SK-N-SH (cell line): Measurements from ENCODE around the gene C9orf57. TPM values are rescaled to one million over a fixed set of nuclear protein-coding genes. Genes with fewer than 3 reads are reported as not detected.

Experiments used
- CTCF ChIA-PET: fragments of 300-600, 350-600 bp; formaldehyde crosslinking; extraction: SDS; loops from one replicate; lab custom pipeline; 2021; lab: Yijun Ruan, JAX
- POLR2A ChIA-PET: fragments of 350-600 bp; sonication (Branson Sonifier 250); formaldehyde crosslinking; extraction: SDS; loops from one replicate; lab custom pipeline; 2020; ENCODE audit warnings: antibody characterized with exemption, inconsistent platforms; lab: Yijun Ruan, JAX
- DNase-seq: peaks from one replicate; pipeline ENCODE4 v3.0.0; 2012
- H2AFZ ChIP-seq: fragments of 200-600 bp; sonication (generic); 2 replicates; pipeline ENCODE4 v1.8.1; 2016; ENCODE audit warnings: antibody characterized with exemption, mild to moderate bottlenecking, low read depth
- H3F3A ChIP-seq: fragments of 200-600 bp; sonication (generic); replicated peaks from 2 replicates; pipeline ENCODE3; 2016; ENCODE audit warnings: antibody characterized with exemption, mild to moderate bottlenecking; ENCODE audit not compliant: insufficient read depth
- H3K27ac ChIP-seq, 2 experiments: fragments of 200-500 bp in 1 of 2; fragments of 200-600 bp in 1 of 2; sonication (Bioruptor generic) in 1 of 2; sonication (generic), shearing (Covaris generic) in 1 of 2; 2 replicates each; pipeline versions ENCODE4 v1.5.1 to v1.6.1; 2014 to 2016; ENCODE audit warnings: low read depth in 2 of 2, inconsistent platforms in 1 of 2, low read length in 1 of 2, mild to moderate bottlenecking in 1 of 2, mixed read lengths in 1 of 2
- H3K27me3 ChIP-seq: fragments of 200-600 bp; sonication (generic), shearing (Covaris generic); 2 replicates; pipeline ENCODE4 v1.6.1; 2016; ENCODE audit warnings: mixed run types; ENCODE audit not compliant: insufficient read depth
- H3K36me3 ChIP-seq, 2 experiments: fragments of 200-500 bp in 1 of 2; fragments of 200-600 bp in 1 of 2; sonication (Bioruptor generic) in 1 of 2; sonication (generic) in 1 of 2; replicated peaks in 1 of 2; 2 replicates each; pipeline versions ENCODE3 to v1.5.1; 2014 to 2016; ENCODE audit warnings: low read length in 1 of 2, mild to moderate bottlenecking in 1 of 2; ENCODE audit not compliant: insufficient read depth in 2 of 2, control insufficient read depth in 1 of 2
- H3K4me1 ChIP-seq, 2 experiments: fragments of 200-500 bp in 1 of 2; fragments of 200-600 bp in 1 of 2; sonication (Bioruptor generic) in 1 of 2; sonication (generic), shearing (Covaris generic) in 1 of 2; 2 replicates each; pipeline versions ENCODE4 v1.5.1 to v1.6.1; 2014 to 2016; ENCODE audit warnings: low read depth in 1 of 2, low read length in 1 of 2, mixed run types in 1 of 2; ENCODE audit not compliant: insufficient read depth in 2 of 2, control insufficient read depth in 1 of 2
- H3K4me2 ChIP-seq: fragments of 200-600 bp; sonication (generic), shearing (Covaris generic); 2 replicates; pipeline ENCODE4 v1.6.1; 2017; ENCODE audit warnings: mixed run types
- H3K4me3 ChIP-seq, 2 experiments: fragments of 200-500 bp in 1 of 2; fragments of 200-600 bp in 1 of 2; sonication (Bioruptor generic) in 1 of 2; sonication (generic), shearing (Covaris generic) in 1 of 2; 2 replicates each; pipeline versions ENCODE4 v1.5.1 to v1.8.1; 2014 to 2016; ENCODE audit warnings: low read depth in 2 of 2, inconsistent platforms in 1 of 2, low read length in 1 of 2, mild to moderate bottlenecking in 1 of 2, mixed read lengths in 1 of 2, moderate library complexity in 1 of 2
- H3K79me2 ChIP-seq: fragments of 200-600 bp; sonication (generic); 2 replicates; pipeline ENCODE4 v1.8.1; 2017; ENCODE audit warnings: mild to moderate bottlenecking; ENCODE audit not compliant: insufficient read depth
- H3K9ac ChIP-seq: fragments of 200-600 bp; sonication (generic); 2 replicates; pipeline ENCODE4 v1.6.1; 2017; ENCODE audit warnings: mixed run types
- H3K9me2 ChIP-seq: fragments of 200-600 bp; sonication (generic); 2 replicates; pipeline ENCODE4 v1.6.1; 2017; ENCODE audit warnings: mixed run types
- H3K9me3 ChIP-seq: fragments of 200-600 bp; sonication (generic); 2 replicates; pipeline ENCODE4 v1.6.1; 2017; ENCODE audit warnings: mixed run types, mild to moderate bottlenecking, moderate library complexity
- H4K20me1 ChIP-seq: fragments of 200-600 bp; sonication (generic); 2 replicates; pipeline ENCODE4 v1.6.1; 2017; ENCODE audit warnings: mild to moderate bottlenecking, mixed run types; ENCODE audit not compliant: insufficient read depth
- CTCF ChIP-seq: fragments of 200-600 bp; sonication (generic); IDR thresholded peaks from 2 replicates; pipeline ENCODE4 v1.6.1; 2017; ENCODE audit warnings: antibody characterized with exemption, mild to moderate bottlenecking, moderate library complexity
- EZH2phosphoT487 ChIP-seq: fragments of 200-600 bp; sonication (generic); IDR thresholded peaks from 2 replicates; pipeline ENCODE4 v1.6.1; 2017; ENCODE audit warnings: low read depth, mixed run types, mild to moderate bottlenecking, antibody characterized with exemption, moderate library complexity, borderline replicate concordance
- FOSL2 ChIP-seq: IDR thresholded peaks from 2 replicates; pipeline ENCODE4 v1.4.0; 2012; ENCODE audit warnings: low read depth, mild to moderate bottlenecking, moderate library complexity, borderline replicate concordance
- FOXJ3 ChIP-seq: sonication (generic); formaldehyde crosslinking; IDR thresholded peaks from 2 replicates; pipeline ENCODE4 v1.5.1; 2020; ENCODE audit warnings: mild to moderate bottlenecking, missing genetic modification reagents
- FOXM1 ChIP-seq: IDR thresholded peaks from 2 replicates; pipeline ENCODE4 v1.4.0; 2012; ENCODE audit warnings: low read depth, mild to moderate bottlenecking
- GABPA ChIP-seq: IDR thresholded peaks from 2 replicates; pipeline ENCODE4 v1.4.0; 2012; ENCODE audit warnings: low read depth, mild to moderate bottlenecking
- JUND ChIP-seq: IDR thresholded peaks from 2 replicates; pipeline ENCODE4 v1.4.0; 2012
- NFIC ChIP-seq: IDR thresholded peaks from 2 replicates; pipeline ENCODE4 v1.4.0; 2012; ENCODE audit warnings: borderline replicate concordance
- NRF1 ChIP-seq: IDR thresholded peaks from 2 replicates; pipeline ENCODE4 v1.6.1; 2012; ENCODE audit warnings: low read depth, mild to moderate bottlenecking, low read length
- POLR2AphosphoS5 ChIP-seq: IDR thresholded peaks from 2 replicates; pipeline ENCODE4 v1.6.1; 2012; ENCODE audit warnings: low read depth, low read length
- RAD21 ChIP-seq: IDR thresholded peaks from 2 replicates; pipeline ENCODE4 v1.6.1; 2012; ENCODE audit warnings: mild to moderate bottlenecking, low read length
- SIN3A ChIP-seq: IDR thresholded peaks from 2 replicates; pipeline ENCODE4 v1.6.1; 2012; ENCODE audit warnings: low read depth, mild to moderate bottlenecking, low read length, moderate library complexity, borderline replicate concordance
- TEAD4 ChIP-seq: IDR thresholded peaks from 2 replicates; pipeline ENCODE4 v1.4.0; 2012; ENCODE audit warnings: mild to moderate bottlenecking, borderline replicate concordance; ENCODE audit not compliant: insufficient read depth
- YY1 ChIP-seq: IDR thresholded peaks from 2 replicates; pipeline ENCODE4 v1.4.0; 2012; ENCODE audit warnings: low read depth, mild to moderate bottlenecking
- WGBS: methylation state at CpG from one replicate; pipeline ENCODE4 v1.1.6; 2017; ENCODE audit warnings: low lambda C conversion rate; 5-methylcytosine and 5-hydroxymethylcytosine counted together
- polyA plus RNA-seq, 3 experiments: library from polyadenylated mRNA; depleted of rRNA; stranded (reverse); fragments of >200 nt; gene quantifications; 2 replicates each; pipeline ENCODE4 v1.2.3, GENCODE V29; 2012
- TF ChIP-seq, protein P1 (sequence below): fragments of 150-350 bp; IDR thresholded peaks from 2 replicates; pipeline ENCODE4 v1.6.1; 2016; ENCODE audit warnings: mild to moderate bottlenecking, low read depth, low read length
- TF ChIP-seq, protein P2 (sequence below): IDR thresholded peaks from 2 replicates; pipeline ENCODE4 v1.4.0; 2012; ENCODE audit warnings: low read depth, borderline replicate concordance
- TF ChIP-seq, protein P3 (sequence below): IDR thresholded peaks from 2 replicates; pipeline ENCODE4 v1.4.0; 2012; ENCODE audit warnings: low read depth

Gene C9orf57
- polyA plus RNA-seq, 1 of the 3 experiments (the other 2 are of a cell fraction) = not detected

DNA sequence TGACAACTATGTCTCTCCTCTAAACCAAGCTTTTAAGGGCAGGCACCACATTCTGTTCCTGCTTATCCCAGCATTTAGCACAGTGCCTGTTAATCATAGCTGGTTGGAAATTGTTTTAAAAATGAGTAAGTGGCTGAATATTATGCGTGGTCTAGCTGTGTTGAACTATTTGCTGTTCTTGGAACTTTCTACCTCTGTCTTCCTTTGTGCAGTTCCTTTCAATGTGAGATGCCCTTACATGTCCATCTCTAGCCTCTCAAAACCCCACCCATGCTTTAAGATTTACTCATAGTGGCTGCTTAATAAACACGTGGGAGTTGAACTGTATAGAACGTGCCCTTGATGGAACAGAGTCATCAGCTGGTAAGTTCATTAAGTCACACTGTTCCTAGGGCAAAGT lies 34.5 kb downstream of the C9orf57 start:
- Histone ChIP-seq H3K27me3 (peaks cover 6% of the 10 kb centered on the region), H3F3A (no peaks in the 10 kb centered on the region), H3K79me2 (no peaks in the 10 kb centered on the region), H3K27ac (no peak overlapping the region), H3K9me3 (no peaks in the 10 kb centered on the region), H3K9ac (no peak overlapping the region), H3K36me3 (no peaks in the 10 kb centered on the region), H3K4me2 (no peak overlapping the region), H2AFZ (no peak overlapping the region), H3K4me3 (no peak overlapping the region), H3K9me2 (no peaks in the 10 kb centered on the region), H4K20me1 (no peaks in the 10 kb centered on the region), H3K4me1 (peaks cover 0 to 2% of the 10 kb centered on the region in 2 experiments; a peak in 1 of 4 replicates)
- DNase-seq = no peak
- TF ChIP-seq RAD21 (no peak), NRF1 (no peak), GABPA (no peak), FOXM1 (no peak), TEAD4 (no peak), FOSL2 (no peak), POLR2AphosphoS5 (no peak), SIN3A (no peak), JUND (no peak), NFIC (no peak), EZH2phosphoT487 (no peak), YY1 (no peak), CTCF (no peak), FOXJ3 (CRISPR knock-in tag) (no peak)
- TF ChIP-seq, protein P1, sequence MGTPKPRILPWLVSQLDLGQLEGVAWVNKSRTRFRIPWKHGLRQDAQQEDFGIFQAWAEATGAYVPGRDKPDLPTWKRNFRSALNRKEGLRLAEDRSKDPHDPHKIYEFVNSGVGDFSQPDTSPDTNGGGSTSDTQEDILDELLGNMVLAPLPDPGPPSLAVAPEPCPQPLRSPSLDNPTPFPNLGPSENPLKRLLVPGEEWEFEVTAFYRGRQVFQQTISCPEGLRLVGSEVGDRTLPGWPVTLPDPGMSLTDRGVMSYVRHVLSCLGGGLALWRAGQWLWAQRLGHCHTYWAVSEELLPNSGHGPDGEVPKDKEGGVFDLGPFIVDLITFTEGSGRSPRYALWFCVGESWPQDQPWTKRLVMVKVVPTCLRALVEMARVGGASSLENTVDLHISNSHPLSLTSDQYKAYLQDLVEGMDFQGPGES = no peak
- TF ChIP-seq, protein P2, sequence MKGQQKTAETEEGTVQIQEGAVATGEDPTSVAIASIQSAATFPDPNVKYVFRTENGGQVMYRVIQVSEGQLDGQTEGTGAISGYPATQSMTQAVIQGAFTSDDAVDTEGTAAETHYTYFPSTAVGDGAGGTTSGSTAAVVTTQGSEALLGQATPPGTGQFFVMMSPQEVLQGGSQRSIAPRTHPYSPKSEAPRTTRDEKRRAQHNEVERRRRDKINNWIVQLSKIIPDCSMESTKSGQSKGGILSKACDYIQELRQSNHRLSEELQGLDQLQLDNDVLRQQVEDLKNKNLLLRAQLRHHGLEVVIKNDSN = no peak
- TF ChIP-seq, protein P3, sequence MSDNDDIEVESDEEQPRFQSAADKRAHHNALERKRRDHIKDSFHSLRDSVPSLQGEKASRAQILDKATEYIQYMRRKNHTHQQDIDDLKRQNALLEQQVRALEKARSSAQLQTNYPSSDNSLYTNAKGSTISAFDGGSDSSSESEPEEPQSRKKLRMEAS = no peak
- ChIA-PET CTCF (interaction anchor here (1.2 to 8.2 kb wide), 11 partner anchors 13 to 741 kb away, joined by 3 to 149 read pairs (median 9); no protein-coding TSS in a partner anchor), POLR2A (no interaction called here)
- 6% methylated on average over 3 of the region's 3 CpGs for WGBS
